HG03103 (cell line): ENCODE results near the gene TMEM272.

Experiments
- ATAC-seq: cut with Tn5 transposase; IDR thresholded peaks from one replicate; pipeline ENCODE4 v1.9.1; 2021; ENCODE audit warnings: low read depth; ENCODE audit not compliant: unreplicated experiment

The TMEM272 gene

DNA sequence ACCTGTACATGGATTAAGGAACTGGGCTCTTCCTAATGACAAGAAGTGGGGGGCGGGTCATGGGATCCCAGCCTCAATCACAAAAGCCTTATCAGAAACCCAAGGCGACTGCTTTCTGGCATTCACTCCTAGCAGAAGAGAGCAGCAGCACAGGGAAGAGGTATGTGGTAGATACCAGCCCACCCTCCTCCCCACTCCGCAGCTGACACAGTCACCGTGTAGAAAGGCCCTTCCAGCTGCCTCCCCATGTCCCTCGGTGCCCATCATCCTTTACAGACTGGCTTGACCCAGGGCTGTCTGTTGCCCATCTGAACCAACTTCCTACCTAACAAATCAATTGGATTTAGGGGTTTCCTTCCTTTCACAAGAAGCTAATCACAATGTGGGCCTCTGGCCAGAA is 37.9 kb downstream of the TMEM272 start:
- ATAC-seq, result no peak

DNA sequence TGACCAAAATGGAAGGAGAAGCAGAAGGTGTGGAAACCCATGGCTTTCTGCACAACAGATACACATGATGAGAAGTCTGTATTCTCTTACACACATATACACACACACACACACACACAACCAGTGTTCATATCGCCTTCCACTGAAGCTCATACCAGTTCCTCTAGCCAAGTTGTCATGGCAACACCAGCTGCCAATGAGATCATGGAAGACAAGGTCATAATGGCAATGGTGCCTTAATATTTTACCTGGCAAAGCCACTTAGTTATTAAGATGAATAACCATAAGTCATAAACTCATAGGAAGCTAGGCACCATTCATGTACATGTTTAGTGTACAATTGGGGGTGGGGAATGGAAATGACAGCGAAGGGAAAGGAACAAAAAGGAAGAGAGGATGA is 38.4 kb downstream of the TMEM272 start:
- ATAC-seq, result no peak

DNA sequence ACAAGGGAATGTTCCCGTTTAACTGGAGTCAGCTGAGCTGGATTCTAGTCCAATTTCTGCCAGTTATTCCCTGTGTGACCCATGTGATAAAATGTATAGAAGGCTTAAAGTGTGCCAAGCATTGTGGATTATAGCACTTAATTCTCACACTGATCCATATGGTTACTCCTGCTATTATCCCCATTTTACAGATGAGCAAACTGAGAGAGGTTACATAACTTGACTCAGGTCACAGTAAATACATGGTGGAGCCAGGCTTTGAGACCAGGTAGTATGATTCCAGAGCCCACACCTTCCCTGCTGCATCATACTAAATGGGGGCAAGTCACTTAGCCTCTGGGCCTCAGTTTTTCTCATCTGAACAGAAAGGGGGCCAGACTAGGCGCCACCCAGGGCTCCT is 39.1 kb downstream of the TMEM272 start:
- no peak for ATAC-seq

DNA sequence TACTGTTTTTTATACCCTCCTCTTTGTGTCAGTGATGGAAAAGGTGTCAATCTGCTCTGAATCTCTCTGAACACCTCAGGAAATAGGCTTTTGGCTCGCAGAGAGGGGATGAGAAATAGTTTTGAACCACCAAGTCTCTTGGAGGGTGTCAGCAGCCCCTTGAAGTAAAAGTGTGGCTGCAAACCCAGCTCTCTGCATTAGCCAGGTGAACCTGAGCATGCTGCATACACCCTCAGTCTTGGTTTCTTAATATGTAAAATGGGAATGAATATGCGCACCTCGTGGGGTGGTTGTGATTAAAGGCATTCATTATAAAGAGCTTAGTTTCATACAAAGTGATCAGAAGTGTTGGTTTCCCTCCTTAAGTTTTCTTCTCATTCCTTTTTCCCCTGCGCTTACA is 39.7 kb downstream of the TMEM272 start:
- ATAC-seq, result no peak

DNA sequence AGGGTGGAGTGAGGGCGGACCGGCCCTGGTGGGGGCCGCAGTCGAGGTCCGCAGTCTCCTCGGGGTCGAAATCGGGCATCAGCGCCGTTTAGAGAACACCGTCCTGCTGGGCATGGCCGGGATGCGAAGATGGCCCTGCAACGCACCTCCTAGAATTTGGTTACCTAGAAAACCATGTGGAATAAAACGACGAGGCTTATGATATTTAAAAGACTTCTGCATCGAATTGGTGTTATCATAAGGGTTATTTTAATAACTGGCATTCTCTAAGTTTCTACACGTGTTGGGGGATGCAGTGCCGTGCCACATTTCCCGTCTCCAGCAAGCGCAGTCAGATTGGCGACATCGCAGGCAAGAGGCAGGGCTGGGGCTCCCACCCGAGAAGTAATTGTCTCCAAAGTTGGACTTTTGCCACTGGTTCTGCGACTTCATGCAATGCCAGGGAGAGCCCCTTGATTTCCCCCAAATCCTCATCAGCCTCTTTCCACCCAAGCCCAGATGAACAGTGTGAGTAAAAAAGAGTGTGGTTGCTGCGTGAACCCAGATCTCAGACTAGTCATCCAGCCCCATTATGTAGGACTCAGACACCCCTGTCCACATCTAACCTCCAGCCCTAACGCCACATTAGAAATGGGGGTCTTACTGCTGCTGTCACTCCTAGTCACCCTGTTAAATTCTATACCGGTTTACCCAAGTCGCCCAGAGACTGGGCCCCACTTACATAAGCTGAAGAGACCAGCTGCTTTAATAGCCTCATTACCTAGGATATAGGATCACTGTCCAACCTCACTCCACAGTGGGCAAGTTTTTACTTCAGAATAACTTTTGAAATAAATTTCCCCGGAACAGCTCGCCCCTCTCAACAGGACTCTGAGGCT is 40.4 kb downstream of the TMEM272 start:
- ATAC-seq, result no peak

DNA sequence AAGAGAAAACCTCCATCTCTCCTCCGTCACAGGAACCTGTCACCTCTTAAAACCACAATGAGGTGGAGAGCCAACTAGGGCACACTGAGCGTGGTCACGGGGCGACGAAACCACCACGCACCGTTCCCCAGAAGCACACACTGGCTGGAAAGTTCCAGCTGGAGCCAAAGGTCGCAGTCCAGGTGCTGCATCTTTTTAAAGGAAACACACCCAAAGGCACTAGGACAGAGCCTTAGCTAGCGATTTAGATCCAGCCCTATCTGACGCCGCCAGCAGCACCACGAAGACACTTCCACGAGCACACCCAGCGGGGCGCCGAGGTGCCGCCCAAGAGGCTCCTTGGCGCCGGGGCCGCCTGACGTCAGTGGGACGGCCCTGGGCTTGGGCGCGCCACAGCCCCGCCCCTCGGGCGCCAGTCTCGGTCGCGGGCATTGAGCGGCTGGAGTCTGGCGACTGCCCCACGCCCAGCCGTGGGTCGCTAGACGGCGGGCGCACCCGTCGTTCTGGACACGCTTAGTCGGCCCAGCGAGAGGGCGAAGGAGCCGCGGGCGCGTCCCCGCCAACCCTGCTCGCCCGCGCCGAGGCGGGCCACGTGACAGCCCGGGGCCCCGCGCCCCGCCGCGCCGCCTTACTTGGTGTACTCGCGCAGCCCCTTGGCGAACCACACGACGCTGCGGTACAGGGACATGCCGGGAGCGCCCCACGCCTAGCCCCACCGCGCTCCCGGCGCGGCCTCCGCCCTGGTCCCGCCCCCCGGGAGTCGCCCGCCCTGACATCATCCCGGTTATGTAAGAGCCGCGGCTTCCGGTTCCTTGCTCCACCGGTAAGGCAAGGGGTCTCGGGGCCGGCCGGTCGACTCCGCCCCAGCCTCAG is 41.3 kb downstream of the TMEM272 start, which contains the start of gene DHRS12:
Gene DHRS12, minus strand, starts transcription at position 742 of the 873 bp plus-strand sequence. CDS start 4,504 bp downstream, outside the sequence.
- ATAC-seq, result peak; percentile 86

DNA sequence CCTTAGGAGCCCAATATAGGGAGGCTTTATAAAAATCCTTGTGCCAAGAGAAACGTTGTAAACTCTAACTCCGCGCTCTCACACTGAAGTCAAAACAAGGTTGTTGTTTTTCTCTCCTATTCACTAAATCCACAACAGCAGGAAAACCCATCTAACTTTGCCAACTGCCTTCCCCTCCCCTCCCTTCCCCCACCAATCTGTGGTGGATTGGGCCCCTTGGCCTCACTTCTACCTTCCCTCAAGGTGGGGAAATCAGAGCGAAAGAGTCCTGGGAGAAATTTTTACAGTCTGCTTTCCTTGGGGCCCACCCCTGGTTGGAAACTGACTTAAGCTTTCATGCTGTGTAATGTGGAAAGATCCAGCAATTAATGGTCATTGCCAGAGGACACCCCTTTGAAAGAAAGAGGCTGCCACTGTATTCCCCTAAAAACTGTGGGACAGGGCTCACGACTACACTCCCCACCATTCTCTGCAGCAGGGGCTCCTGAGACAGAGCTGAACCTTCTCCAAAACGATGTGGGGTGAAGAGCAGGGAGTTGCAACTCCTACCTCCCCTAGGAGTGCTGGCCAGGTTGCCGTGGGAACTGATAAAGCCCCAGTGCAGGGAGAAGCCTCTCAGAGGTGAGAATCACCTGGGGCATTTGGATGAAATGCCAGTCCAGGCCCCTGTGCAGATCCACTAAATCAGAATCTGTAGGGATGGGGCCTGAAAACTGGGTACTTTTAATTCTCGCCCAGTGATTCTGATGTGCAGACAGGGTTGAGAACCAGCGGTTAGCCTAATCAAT is 42.2 kb downstream of the TMEM272 start:
- ATAC-seq, result no peak

DNA sequence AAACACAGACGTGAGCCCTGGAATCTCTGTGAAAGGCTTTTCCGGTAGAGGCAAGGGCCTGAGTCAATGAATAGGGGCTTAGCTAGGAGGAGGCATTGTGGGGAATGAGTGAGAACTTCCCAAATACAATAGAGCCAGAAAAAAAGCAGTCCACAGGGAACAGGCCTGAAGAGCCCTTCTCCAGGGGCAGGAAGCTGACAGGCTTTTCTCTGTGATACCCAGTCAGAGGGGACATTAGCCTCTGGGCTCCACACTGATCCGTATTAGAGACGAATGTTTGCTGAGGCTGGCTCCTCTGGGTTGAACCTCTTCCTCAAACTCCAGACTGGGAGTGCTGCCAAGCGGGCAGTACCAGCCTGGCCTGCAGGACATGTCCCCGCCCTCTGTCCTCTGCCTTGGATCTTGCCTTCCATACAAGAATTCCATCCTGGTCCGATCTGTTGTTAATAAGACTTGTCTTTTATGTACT is 43.3 kb downstream of the TMEM272 start:
- ATAC-seq, result no peak

DNA sequence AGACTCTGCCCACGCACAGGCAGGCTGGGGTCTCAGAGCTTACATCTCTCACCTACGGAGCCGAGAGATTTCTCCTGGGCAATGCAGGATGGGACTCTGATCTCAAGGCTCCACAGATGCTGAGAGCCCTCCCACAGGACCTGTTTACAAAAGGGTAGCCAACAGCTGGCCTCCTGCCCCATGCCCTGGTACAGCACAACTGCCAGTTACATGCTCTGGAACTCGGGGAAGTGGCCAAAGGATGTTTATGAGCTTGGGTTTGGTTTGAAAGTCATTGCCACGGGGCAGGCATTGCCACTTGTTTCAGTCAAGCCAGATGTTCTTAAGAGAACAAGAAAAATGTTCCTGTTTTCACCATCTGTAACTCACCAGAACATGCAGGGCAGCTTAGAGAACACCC is 44.5 kb downstream of the TMEM272 start:
- ATAC-seq, result no peak

DNA sequence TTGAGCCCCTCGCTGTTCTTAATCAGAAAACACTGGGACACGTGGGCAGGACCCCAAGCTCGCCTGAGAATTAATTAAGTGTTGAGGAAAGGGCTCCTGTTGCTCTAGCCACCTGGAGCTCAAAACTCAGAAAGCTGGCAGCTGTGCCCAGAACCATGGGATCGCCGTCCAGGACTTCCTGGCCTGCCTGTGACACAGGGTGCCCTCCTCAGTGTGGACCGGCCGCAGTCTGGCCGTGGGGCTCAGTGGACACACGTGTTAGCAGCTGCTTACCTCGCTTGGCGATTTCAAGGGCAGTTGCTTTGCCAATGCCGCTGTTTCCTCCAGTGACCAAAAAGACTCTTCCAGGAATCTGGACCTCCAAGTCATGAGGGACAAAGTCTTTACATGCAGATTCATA is 45.7 kb downstream of the TMEM272 start:
- ATAC-seq, result no peak

DNA sequence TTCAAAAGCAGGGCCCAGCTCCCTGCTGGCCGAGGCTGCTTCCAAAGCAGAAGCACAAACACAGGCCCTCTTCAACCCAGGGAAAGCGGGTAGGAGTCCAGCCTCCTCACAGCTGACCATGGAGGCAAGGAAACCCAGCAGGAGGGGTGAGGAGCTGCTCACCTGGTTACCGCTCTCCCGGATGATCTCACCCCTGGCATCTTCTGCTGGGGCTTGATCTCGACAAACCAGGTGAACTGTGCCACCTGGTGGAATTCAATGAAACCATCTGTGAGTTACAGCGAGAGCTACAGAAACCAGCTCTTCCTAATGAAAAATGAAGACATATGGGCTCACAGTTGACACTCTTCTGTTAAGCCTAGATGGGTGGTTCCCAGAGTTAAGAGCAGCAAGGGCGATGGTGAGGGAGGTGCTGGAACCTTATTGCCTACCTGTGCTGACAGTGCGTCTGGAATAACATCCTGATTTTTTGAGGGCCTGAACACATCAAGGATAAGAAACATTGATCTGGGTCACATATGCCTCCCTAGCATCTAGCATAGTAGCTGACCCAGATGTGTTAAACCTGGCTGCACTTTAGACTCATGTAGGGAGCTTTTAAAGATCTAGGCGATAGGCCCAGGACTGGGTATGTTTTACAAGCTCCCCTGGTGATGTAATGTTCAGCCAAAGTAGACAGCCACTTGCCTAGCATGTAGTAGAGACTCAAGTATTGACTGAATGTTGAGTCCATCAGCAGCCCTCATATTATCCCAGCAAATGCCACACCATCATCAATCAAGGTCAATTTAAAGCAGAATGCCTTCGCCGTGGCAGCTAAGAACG is 47.1 kb downstream of the TMEM272 start:
- ATAC-seq, result peak; percentile 46

DNA sequence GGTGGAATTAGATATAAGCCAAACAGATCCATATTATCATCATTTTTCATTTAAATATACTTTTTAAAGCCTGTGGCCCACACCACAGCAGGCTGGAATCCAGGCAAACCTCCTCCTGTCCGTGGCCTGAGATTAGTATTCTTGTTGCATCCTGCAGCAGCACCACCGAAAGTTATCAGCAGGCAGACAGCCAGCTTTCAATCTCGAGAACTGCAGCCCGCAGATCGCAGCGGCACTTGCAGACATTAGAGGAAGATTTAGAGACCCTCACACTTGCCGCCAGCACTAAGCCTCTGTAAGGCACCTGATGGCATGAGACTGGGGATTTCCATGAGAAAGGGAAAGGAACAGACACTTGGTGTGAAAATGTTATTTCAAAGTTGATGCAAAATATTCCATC is 48.4 kb downstream of the TMEM272 start:
- no peak for ATAC-seq

DNA sequence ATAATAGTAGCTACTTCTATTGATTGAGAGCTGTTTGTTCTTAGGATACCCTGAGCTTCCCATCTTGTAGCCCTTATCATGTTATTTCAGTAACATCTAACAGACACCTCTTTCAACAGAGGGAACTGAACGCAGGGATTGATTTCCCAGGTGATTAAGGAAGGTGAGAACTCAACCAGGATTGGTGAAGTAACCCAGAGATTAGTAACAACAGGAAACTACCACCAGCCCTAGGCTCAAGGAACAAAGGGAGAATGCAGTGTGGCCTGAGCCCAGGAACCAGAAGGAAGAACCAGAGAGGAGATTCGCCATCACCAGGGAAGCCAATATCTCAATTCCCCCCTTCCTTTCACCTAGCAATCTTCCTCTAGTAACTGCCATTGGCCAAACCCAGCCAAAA is 49.6 kb downstream of the TMEM272 start:
- ATAC-seq, result no peak

DNA sequence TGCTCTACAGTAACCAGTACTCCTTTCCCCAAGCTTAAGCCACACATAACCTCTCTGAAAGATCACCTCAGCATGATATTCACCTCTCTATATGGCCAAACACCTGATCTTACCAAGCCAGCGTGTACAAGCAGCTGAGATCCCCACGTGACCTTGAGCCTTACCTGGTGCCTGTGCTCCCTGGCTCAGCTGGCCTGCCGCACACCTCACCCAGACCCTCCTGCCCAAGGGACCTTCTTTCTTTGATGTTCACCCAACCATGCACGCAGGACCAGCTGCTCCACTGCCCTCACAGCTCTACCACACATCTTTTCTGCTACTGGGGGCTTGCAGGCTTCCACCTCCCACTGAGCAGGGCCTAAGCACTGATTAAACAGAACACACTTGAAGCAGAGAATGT is 50.0 kb downstream of the TMEM272 start:
- no peak for ATAC-seq

DNA sequence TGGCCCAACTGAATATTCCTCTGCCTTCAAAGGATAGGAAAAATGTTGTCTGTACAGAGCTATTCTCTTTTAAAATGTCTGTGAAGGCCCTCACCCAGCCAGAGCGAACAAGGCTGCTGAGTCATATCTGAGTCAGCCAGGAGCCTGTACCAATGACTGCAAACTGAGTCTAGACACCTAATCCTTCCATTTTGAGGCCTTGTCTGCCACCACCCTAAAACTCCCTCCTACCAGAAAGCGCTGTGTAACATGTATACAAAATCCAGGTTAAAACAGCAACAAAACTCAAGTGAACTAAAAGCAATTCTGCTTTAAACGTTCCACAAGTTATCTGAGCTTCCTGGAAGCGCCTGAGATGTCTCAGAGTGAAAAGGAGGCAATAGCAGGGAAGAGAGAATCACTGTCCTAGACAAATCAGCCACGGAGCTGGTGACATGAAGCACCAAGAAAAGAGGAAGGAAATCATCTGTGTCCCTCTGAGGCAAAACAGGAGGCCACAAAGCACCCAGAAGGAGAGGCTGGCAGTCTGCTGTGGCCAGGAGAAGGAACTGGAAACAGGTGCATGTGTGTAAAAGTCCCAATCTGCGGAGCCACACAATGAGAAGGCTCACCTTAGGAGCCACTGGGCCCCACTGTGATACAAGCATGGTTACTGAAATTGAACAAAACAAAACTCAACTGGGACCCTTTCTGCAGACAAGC is 51.3 kb downstream of the TMEM272 start:
- peak; percentile 59 for ATAC-seq

DNA sequence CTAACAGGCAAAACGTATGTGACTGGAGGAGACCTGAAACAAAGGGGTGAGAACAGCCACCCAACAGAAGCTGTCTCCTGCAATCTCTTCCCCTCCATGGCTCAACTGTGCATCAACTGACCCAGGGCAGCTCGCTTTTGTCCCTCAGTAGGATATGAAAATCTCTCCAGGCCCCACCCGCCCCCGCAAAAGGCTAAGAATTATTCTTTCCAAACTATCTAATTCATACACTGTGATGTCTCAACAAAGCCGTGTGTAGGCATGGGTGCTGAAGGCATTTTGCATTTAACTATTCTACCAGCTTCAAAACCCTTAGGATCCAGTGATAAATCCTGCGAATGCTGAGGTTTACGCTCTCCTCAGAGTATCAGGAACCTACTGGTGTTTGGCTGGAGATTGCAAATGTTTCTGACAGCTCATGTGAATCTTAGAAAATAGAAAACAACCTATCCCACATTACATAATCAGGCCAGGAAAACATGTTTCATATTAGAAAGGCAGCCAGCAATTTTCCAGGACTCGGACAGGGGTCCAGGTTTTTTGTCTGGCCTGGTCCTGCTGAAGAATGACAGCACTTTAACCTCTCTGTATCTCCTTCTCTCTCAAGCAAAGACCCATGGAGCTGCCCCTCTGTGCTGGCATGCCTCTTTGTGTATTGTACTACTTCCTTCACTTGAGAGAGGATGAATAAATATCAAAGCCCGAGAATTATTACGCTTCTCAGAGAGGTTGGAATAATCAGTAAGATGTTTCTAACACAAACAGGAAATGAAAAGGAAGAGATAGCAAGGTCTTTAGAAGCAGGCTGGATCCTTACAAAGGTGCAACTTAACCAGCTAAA is 58.3 kb downstream of the TMEM272 start:
- no peak for ATAC-seq

DNA sequence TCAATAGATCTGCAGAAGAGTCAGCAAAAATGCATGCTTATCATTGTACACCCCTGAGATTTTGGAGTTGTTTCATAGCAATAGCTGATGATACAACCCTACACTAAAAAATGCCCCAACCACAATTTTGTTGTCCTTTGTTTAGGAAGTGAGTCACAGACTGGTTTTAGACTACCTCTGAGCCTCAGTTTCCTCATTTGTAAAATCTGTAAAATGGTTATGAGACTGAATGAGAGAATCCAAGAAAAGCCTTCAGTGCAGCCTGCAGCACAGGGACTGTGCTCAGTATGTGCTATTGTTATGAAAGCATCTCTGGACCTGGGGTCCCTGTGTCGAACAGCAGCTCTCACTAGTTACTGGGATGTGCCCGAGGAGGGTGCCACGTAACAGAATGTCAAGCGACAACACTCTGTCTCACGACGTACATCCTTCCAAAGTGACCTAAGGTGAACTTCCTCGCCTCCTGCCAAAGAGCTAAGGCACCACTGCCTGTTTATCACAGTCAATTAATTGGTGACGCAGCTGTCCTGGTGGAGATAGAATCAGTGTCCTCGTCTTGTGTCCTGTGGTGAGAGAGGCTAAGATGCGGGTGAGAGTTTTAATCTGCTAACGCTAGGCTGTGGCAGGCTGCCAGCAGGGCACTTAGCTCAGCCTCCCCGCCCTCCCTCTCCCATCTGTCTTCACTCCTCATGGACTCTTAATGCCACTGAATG is 59.1 kb downstream of the TMEM272 start:
- ATAC-seq, result no peak

DNA sequence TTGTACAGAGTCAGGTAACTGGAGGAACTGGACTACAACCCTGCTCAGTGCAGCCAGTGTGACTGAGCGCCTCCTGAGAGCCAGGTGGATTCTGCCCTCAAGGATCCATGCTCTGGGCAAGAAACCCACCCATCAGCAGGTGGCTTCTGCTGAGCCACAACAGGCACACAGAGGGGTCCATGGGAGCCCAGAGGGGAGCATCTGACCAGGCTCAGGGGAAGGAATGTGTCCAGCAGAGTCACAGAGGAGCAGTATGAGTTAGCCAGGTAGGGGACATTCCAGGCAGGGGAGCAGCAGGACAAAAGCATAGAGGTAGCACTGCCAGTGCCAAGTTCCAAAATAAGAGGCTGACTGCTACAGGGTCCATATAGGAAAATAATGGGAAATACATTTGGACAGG is 60.9 kb downstream of the TMEM272 start:
- no peak for ATAC-seq
